ENCODE results near the gene KRTAP23-1. TPM values are rescaled to one million over a fixed set of nuclear protein-coding genes. Genes with fewer than 3 reads are reported as not detected.

KRTAP23-1 gene
- total RNA-seq, 2 donors from 2014 or later = not detected

DNA sequence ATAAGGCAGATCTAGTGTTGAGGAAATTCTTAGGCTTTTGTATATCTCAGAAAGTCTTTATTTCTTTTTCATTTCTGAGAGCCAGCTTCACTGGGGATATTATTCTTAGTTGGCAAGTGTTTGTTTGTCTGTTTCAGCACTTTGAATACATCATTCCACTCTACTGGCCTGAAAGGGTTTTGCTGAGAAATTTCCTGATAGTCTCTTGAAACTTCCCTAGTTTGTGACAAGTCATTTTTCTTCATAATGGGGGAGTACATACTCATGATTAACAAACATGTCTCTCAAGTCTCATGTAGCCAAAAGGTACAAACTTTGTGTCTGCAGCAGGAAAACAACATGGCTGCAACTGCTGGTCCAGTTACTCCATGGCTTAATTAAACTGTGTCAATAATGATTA, 22.0 kb downstream of the KRTAP23-1 start:
- ATAC-seq = no peak
- intact Hi-C loops (cut with DNase I, micrococcal nuclease) = no loop called here
- DNase-seq = no peak

DNA sequence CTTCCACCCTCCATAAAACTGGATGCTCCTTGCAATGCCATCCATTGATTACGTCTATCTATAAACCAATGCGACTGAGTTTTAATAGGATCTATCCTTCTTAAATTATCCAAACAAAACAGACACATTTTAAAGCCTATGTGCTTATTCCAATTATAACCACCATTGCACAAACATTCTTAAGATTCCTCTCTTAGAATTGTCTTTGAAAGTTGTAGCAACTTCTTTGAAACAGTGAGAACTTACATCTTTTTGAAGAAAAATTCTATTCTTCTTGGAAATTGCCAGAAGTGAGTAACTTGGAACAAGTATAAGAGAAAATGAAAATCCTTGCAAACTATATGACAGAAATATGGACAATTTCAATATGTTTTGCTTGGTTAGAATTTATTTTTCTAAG, 28.2 kb downstream of the KRTAP23-1 start, which contains the start of gene KRTAP26-1:
Gene KRTAP26-1 (minus strand): TSS at position 101 of the 400 bp plus-strand sequence. CDS start 280 bp downstream, outside the sequence.
- no peak for DNase-seq
- intact Hi-C loops (cut with DNase I, micrococcal nuclease) = no loop called here
- ATAC-seq = no peak

GRCh38 chr21:30315701-30316100, 32.7 kb downstream of the KRTAP23-1 start:
- ATAC-seq (no peak), DNase-seq (no peak)
- intact Hi-C loops (cut with DNase I, micrococcal nuclease) = no loop called here

DNA sequence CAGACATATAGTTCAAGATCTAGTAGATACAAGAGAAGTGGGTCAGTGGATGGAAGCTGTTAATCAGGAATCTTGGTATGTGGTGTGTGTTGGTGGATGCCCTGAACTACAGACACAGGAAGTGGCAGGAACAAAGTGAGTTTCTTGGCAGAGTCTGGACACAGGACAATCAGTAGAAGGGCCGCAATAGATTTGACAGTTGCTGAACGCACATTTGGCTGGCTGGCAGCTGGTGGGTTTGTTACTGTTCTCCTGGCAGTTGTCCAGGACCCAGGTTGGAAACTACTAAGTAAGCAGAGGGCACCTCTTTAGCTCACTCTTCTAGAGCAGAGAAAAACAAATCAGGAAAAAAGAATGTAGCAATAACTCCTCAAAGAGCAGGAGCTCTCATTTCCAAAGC, 41.5 kb downstream of the KRTAP23-1 start:
- ATAC-seq = no peak
- DNase-seq = no peak
- intact Hi-C loops (cut with DNase I, micrococcal nuclease) = no loop called here

DNA sequence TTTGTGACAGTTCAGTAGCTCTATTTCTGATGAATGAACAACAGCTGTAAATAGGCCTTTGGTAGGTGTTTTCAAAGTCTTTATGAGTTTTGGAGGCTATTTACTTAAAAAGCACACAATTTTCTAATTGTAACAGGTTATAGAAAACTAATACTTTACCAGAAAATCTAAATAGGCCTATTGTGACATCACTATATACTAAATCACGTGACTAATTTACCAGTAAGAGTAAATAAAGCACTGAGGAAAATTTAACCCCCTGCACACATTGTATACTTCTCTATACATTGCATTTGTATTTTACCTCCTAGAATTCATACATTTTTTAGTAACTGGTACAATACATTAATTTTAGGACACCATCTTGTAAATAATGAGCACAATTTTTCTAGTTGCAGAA, 43.3 kb downstream of the KRTAP23-1 start:
- no peak for DNase-seq
- ATAC-seq = no peak
- intact Hi-C loops (cut with DNase I, micrococcal nuclease) = no loop called here

Small RNAs within 50 kb of the gene (microRNA-seq; reads per million reads assigned to microRNA genes)
- 0 reads per million in 2 donors for gene MIR4327

Other genes with a start within 250 kb of the KRTAP23-1 start
- gene CLDN17, start 181.8 kb downstream of the KRTAP23-1 start, total RNA-seq = not detected
- 10 to 100 TPM; 65.7 to 89.0 TPM for gene CLDN8, start 132.5 kb downstream of the KRTAP23-1 start, total RNA-seq
- not detected for gene KRTAP24-1, start 65.7 kb downstream of the KRTAP23-1 start, total RNA-seq
- gene KRTAP25-1, start 59.1 kb downstream of the KRTAP23-1 start, total RNA-seq = not detected
- gene KRTAP26-1, start 28.3 kb downstream of the KRTAP23-1 start, total RNA-seq = not detected
- gene KRTAP27-1, start 10.9 kb downstream of the KRTAP23-1 start, total RNA-seq = not detected
- gene KRTAP13-2, start 23.7 kb upstream of the KRTAP23-1 start, total RNA-seq = 1 to 10 TPM; 1.9 to 10.0 TPM
- not detected for gene KRTAP13-1, start 47.4 kb upstream of the KRTAP23-1 start, total RNA-seq
- not detected for gene KRTAP13-3, start 77.3 kb upstream of the KRTAP23-1 start, total RNA-seq
- gene KRTAP13-4, start 81.6 kb upstream of the KRTAP23-1 start, total RNA-seq = not detected
- not detected for gene KRTAP15-1, start 91.7 kb upstream of the KRTAP23-1 start, total RNA-seq
- not detected for gene KRTAP19-1, start 131.8 kb upstream of the KRTAP23-1 start, total RNA-seq
- not detected for gene KRTAP19-2, start 138.8 kb upstream of the KRTAP23-1 start, total RNA-seq
- not detected for gene KRTAP19-3, start 143.4 kb upstream of the KRTAP23-1 start, total RNA-seq
- not detected for gene KRTAP19-4, start 148.6 kb upstream of the KRTAP23-1 start, total RNA-seq
- gene KRTAP19-5, start 153.5 kb upstream of the KRTAP23-1 start, total RNA-seq = not detected
- gene KRTAP19-6, start 193.3 kb upstream of the KRTAP23-1 start, total RNA-seq = not detected
- not detected for gene KRTAP19-7, start 212.7 kb upstream of the KRTAP23-1 start, total RNA-seq
- not detected for gene KRTAP22-2, start 241.8 kb upstream of the KRTAP23-1 start, total RNA-seq
- gene KRTAP6-3, start 243.8 kb upstream of the KRTAP23-1 start, total RNA-seq = not detected

Measured in left colon (tissue), 2 donors.